Neuronal stem cell (in vitro differentiated cells): Measurements from ENCODE around the gene RAB6B.

Experiments
- DNase-seq: peaks from one replicate; pipeline ENCODE4 v3.0.0-alpha.2; 2013; ENCODE audit warnings: low spot score
- H2AFZ ChIP-seq: one replicate; pipeline ENCODE4 v1.6.1; 2013; ENCODE audit warnings: mild to moderate bottlenecking, low read length, inconsistent platforms
- H2AK5ac ChIP-seq: 2 replicates; pipeline ENCODE4 v1.6.1; 2013; ENCODE audit warnings: low read depth, mild to moderate bottlenecking, inconsistent platforms, low read length, moderate library complexity, mixed read lengths
- H2BK120ac ChIP-seq: 2 replicates; pipeline ENCODE4 v1.6.1; 2013; ENCODE audit warnings: low read depth, mild to moderate bottlenecking, inconsistent platforms, low read length, moderate library complexity, mixed read lengths
- H2BK12ac ChIP-seq: one replicate; pipeline ENCODE4 v1.6.1; 2013; ENCODE audit warnings: low read length, inconsistent platforms
- H2BK15ac ChIP-seq: 2 replicates; pipeline ENCODE4 v1.6.1; 2013; ENCODE audit warnings: mild to moderate bottlenecking, low read length, inconsistent platforms, mixed read lengths
- H2BK5ac ChIP-seq: one replicate; pipeline ENCODE4 v1.6.1; 2013; ENCODE audit warnings: inconsistent platforms, mild to moderate bottlenecking, low read length, moderate library complexity
- H3K14ac ChIP-seq: one replicate; pipeline ENCODE4 v1.6.1; 2013; ENCODE audit warnings: low read length, inconsistent platforms
- H3K18ac ChIP-seq: 2 replicates; pipeline ENCODE4 v1.6.1; 2013; ENCODE audit warnings: low read length, inconsistent platforms
- H3K23ac ChIP-seq: 2 replicates; pipeline ENCODE4 v1.6.1; 2013; ENCODE audit warnings: low read depth, mild to moderate bottlenecking, mixed read lengths, low read length, inconsistent platforms; ENCODE audit not compliant: poor library complexity
- H3K27ac ChIP-seq: replicated peaks from 3 replicates; pipeline ENCODE4 v1.5.1; 2013; ENCODE audit warnings: low read length, inconsistent platforms
- H3K27me3 ChIP-seq, 3 experiments: 2 replicates each; pipeline ENCODE4 v1.6.1; 2013; ENCODE audit warnings: low read length in 3 of 3, mild to moderate bottlenecking in 2 of 3, inconsistent platforms in 1 of 3, low read depth in 1 of 3, mixed read lengths in 1 of 3, moderate library complexity in 1 of 3; ENCODE audit not compliant: control insufficient read depth in 3 of 3, insufficient read depth in 3 of 3
- H3K36me3 ChIP-seq, 2 donors: replicated peaks in 1 of 2; 2 replicates each; pipeline ENCODE4 v1.6.1; 2013; ENCODE audit warnings: low read length in 2 of 2; ENCODE audit not compliant: control insufficient read depth in 2 of 2, insufficient read depth in 2 of 2
- H3K4ac ChIP-seq: 2 replicates; pipeline ENCODE4 v1.6.1; 2013; ENCODE audit warnings: inconsistent platforms, mild to moderate bottlenecking, low read length, moderate library complexity
- H3K4me1 ChIP-seq, 2 donors: 1 replicate in 1 of 2; 2 replicates in 1 of 2; pipeline ENCODE4 v1.6.1; 2013; ENCODE audit warnings: low read length in 2 of 2, low read depth in 1 of 2; ENCODE audit not compliant: control insufficient read depth in 2 of 2, insufficient read depth in 1 of 2
- H3K4me2 ChIP-seq: one replicate; pipeline ENCODE4 v1.6.1; 2013; ENCODE audit warnings: mild to moderate bottlenecking, low read length, inconsistent platforms; ENCODE audit not compliant: insufficient read depth, poor library complexity, severe bottlenecking
- H3K4me3 ChIP-seq, 2 donors: 2 replicates each; pipeline ENCODE4 v1.5.1; 2013; ENCODE audit warnings: low read length in 2 of 2, mild to moderate bottlenecking in 2 of 2, inconsistent platforms in 1 of 2, moderate library complexity in 1 of 2
- H3K79me1 ChIP-seq: one replicate; pipeline ENCODE4 v1.6.1; 2013; ENCODE audit warnings: low read depth, mild to moderate bottlenecking, inconsistent platforms, low read length, moderate library complexity
- H3K9ac ChIP-seq: one replicate; pipeline ENCODE4 v1.6.1; 2013; ENCODE audit warnings: mild to moderate bottlenecking, low read depth, low read length, inconsistent platforms; ENCODE audit not compliant: poor library complexity
- H3K9me3 ChIP-seq, 2 donors: replicated peaks in 1 of 2; 2 replicates each; pipeline versions ENCODE3 to v1.6.1; 2013; ENCODE audit warnings: low read length in 2 of 2, mild to moderate bottlenecking in 2 of 2, inconsistent platforms in 1 of 2, low read depth in 1 of 2, mixed read lengths in 1 of 2, moderate library complexity in 1 of 2; ENCODE audit not compliant: control insufficient read depth in 2 of 2, insufficient read depth in 1 of 2
- H4K8ac ChIP-seq: one replicate; pipeline ENCODE4 v1.6.1; 2013; ENCODE audit warnings: low read depth, mild to moderate bottlenecking, inconsistent platforms, low read length, moderate library complexity
- H4K91ac ChIP-seq: one replicate; pipeline ENCODE4 v1.6.1; 2013; ENCODE audit warnings: low read length, low read depth, mild to moderate bottlenecking, inconsistent platforms; ENCODE audit not compliant: poor library complexity
- WGBS, 2 donors: extraction: QIAGEN DNeasy Blood & Tissue Kit; methylation state at CpG; one replicate each; pipeline ENCODE4 v1.1.7; 2013; ENCODE audit warnings: missing lambda C conversion rate in 2 of 2, mixed read lengths in 1 of 2; ENCODE audit not compliant: insufficient read length in 2 of 2, insufficient replicate concordance in 1 of 2; ENCODE audit errors: extremely low coverage in 2 of 2; 5-methylcytosine and 5-hydroxymethylcytosine counted together

Gene RAB6B

DNA sequence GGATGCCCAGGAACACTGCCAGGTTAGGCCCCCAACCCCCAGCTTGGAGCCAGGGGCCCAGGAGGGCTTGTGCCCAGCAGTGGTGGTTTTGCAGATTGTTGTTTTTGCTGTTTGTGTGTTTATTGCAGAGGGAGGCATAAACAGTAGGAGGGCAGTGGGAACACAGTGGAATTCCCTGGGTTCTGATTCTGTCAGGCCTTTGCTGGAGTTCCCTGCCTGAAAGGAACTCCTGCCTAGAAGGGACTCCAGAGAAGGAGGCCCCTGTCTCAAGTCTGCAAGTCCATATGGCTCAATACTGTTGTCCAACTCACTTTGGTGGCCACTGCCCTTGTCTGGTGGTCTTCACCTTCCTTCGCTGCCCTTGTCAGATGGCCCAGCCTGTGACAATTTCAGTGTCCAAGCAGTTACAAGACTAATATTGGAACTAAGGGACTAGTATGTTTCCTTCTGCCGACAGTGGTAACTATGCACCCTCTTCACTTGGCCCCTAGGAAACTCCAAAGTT is 47.4 kb upstream of the RAB6B start:
- no peak overlapping the region for H3K4me3 ChIP-seq
- no peak overlapping the region for H3K14ac ChIP-seq
- no peak for DNase-seq
- no peak overlapping the region for H2BK120ac ChIP-seq
- H4K8ac ChIP-seq, result no peak overlapping the region
- peaks cover 0 to 48% (median 0%) of the 10 kb centered on the region in 3 experiments for H3K27me3 ChIP-seq
- H3K18ac ChIP-seq, result no peak overlapping the region
- no peak overlapping the region for H3K4ac ChIP-seq
- no peak overlapping the region for H3K23ac ChIP-seq
- H2BK5ac ChIP-seq, result no peak overlapping the region
- H2AFZ ChIP-seq, result no peak overlapping the region
- no peak overlapping the region for H3K27ac ChIP-seq
- no peak overlapping the region for H2AK5ac ChIP-seq
- H2BK12ac ChIP-seq, result no peak overlapping the region
- H2BK15ac ChIP-seq, result no peak overlapping the region
- no peaks in the 10 kb centered on the region for H3K9me3 ChIP-seq
- no peak overlapping the region for H3K9ac ChIP-seq
- no peak overlapping the region for H4K91ac ChIP-seq
- H3K36me3 ChIP-seq, result no peaks in the 10 kb centered on the region
- H3K79me1 ChIP-seq, result no peaks in the 10 kb centered on the region
- no peak overlapping the region for H3K4me2 ChIP-seq
- no peaks in the 10 kb centered on the region for H3K4me1 ChIP-seq
- WGBS, 2 donors, result no CpG with 5 or more reads among the region's 2 CpGs

GRCh38 chr3:133941415-133941821 is 45.7 kb upstream of the RAB6B start:
- no peak overlapping the region for H3K4ac ChIP-seq
- no peak overlapping the region for H2BK5ac ChIP-seq
- no peak overlapping the region for H2AK5ac ChIP-seq
- H3K4me1 ChIP-seq, result no peaks in the 10 kb centered on the region
- no peak overlapping the region for H3K23ac ChIP-seq
- no peaks in the 10 kb centered on the region for H3K9me3 ChIP-seq
- no CpG with 5 or more reads among the region's 7 CpGs for WGBS, 2 donors
- H2BK15ac ChIP-seq, result no peak overlapping the region
- no peak overlapping the region for H3K4me2 ChIP-seq
- H2AFZ ChIP-seq, result no peak overlapping the region
- no peak overlapping the region for H2BK12ac ChIP-seq
- H3K4me3 ChIP-seq, result no peak overlapping the region
- no peak overlapping the region for H3K14ac ChIP-seq
- no peaks in the 10 kb centered on the region for H3K79me1 ChIP-seq
- H4K91ac ChIP-seq, result no peak overlapping the region
- no peak overlapping the region for H2BK120ac ChIP-seq
- DNase-seq, result no peak
- H3K18ac ChIP-seq, result no peak overlapping the region
- no peaks in the 10 kb centered on the region for H3K36me3 ChIP-seq
- no peak overlapping the region for H3K27ac ChIP-seq
- H3K9ac ChIP-seq, result no peak overlapping the region
- H4K8ac ChIP-seq, result no peak overlapping the region
- H3K27me3 ChIP-seq, result peaks cover 0 to 46% (median 0%) of the 10 kb centered on the region in 3 experiments

GRCh38 chr3:133940536-133940935 is 44.9 kb upstream of the RAB6B start:
- Histone ChIP-seq H3K4me2 (no peak overlapping the region), H3K14ac (no peak overlapping the region), H3K27me3 (peaks cover 0 to 45% (median 0%) of the 10 kb centered on the region in 3 experiments), H2BK120ac (no peak overlapping the region), H3K79me1 (no peaks in the 10 kb centered on the region), H2BK15ac (no peak overlapping the region), H3K4ac (no peak overlapping the region), H4K8ac (no peak overlapping the region), H3K27ac (no peak overlapping the region), H3K9ac (no peak overlapping the region), H3K18ac (no peak overlapping the region), H2AFZ (no peak overlapping the region), H3K23ac (no peak overlapping the region), H2AK5ac (no peak overlapping the region), H4K91ac (no peak overlapping the region), H3K4me3 (no peak overlapping the region), H2BK5ac (no peak overlapping the region), H3K9me3 (no peaks in the 10 kb centered on the region), H3K4me1 (no peaks in the 10 kb centered on the region), H2BK12ac (no peak overlapping the region), H3K36me3 (no peaks in the 10 kb centered on the region)
- WGBS, 2 donors, result no CpG with 5 or more reads among the region's 10 CpGs
- DNase-seq, result no peak

DNA sequence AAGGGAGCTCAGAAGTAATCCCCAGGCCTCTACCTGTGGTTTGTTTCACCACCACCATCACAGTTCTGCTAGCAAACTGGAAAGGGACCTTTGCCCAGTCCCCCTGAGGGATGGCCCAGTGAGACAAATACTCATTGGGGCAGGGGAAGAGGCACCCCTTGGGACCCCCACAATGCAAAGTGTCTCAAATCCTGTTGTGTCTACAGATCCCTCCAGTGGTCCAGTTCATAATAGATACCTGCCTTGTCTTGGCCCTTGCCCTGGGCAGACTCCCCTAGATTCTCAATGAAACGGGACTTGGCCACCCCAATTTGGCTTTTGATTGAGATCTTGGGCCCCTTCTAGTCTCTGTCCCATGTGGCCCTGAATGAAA is 43.8 kb upstream of the RAB6B start:
- DNase-seq, result no peak
- H3K4me2 ChIP-seq, result no peak overlapping the region

More for the DNA sequence above, 43.8 kb upstream of the RAB6B start:
- no peak overlapping the region for H3K14ac ChIP-seq
- no peak overlapping the region for H2BK12ac ChIP-seq
- H3K18ac ChIP-seq, result peak overlapping the region; percentile 67
- H3K4me1 ChIP-seq, result no peaks in the 10 kb centered on the region
- no peak overlapping the region for H2BK5ac ChIP-seq
- H2BK15ac ChIP-seq, result no peak overlapping the region
- H3K9ac ChIP-seq, result no peak overlapping the region
- no peak overlapping the region for H3K4ac ChIP-seq
- no peak overlapping the region for H3K4me3 ChIP-seq
- H3K36me3 ChIP-seq, result no peaks in the 10 kb centered on the region
- H3K9me3 ChIP-seq, result no peaks in the 10 kb centered on the region
- H3K79me1 ChIP-seq, result no peaks in the 10 kb centered on the region
- H3K27me3 ChIP-seq, result peaks cover 0 to 34% (median 0%) of the 10 kb centered on the region in 3 experiments
- no peak overlapping the region for H3K27ac ChIP-seq
- H2AFZ ChIP-seq, result no peak overlapping the region
- no peak overlapping the region for H3K23ac ChIP-seq
- H2BK120ac ChIP-seq, result no peak overlapping the region
- H4K91ac ChIP-seq, result peak overlapping the region; percentile 16
- no CpG with 5 or more reads among the region's 1 CpG for WGBS, 2 donors
- no peak overlapping the region for H4K8ac ChIP-seq
- H2AK5ac ChIP-seq, result peak overlapping the region; percentile 29
